K562 (cell line): ENCODE results near the gene MED31. TPM values are rescaled to one million over a fixed set of nuclear protein-coding genes. Genes with fewer than 3 reads are reported as not detected.
A peak's percentile ranks its signal among the peaks of the same experiment; 100 is the strongest.

Experiments used
- ATAC-seq: fragments of 200-7000 bp; cut with Tn5 transposase; 3 replicates; pipeline ENCODE4 v1.9.1; 2020; ENCODE audit warnings: moderate library complexity
- BruUV-seq: library from RNA; stranded (reverse); fragments of 400-500 nt; replicated peaks from 2 replicates; lab custom pipeline; 2021; lab: Mats Ljungman, UMichigan
- CTCF ChIA-PET: fragments of 300-600 bp; formaldehyde crosslinking; extraction: SDS; loops from one replicate; lab custom pipeline; 2021; ENCODE audit warnings: low intra/inter-chr PET ratio; lab: Yijun Ruan, JAX
- POLR2A ChIA-PET: fragments of 300-600, 350-650 bp; sonication (Branson Sonifier 250); formaldehyde crosslinking; extraction: SDS; loops from one replicate; lab custom pipeline; 2021; ENCODE audit warnings: antibody characterized with exemption, inconsistent platforms; lab: Yijun Ruan, JAX
- DNase-seq, 4 experiments: peaks; one replicate each; pipeline versions ENCODE4 v3.0.0 to v3.0.0-alpha.2; 2011 to 2018; ENCODE audit warnings: low spot score in 3 of 4, mixed read lengths in 3 of 4; ENCODE audit errors: extremely low read depth in 1 of 4
- FAIRE-seq: peaks from 2 replicates; lab custom pipeline; 2011; peaks lifted over from hg19 to GRCh38; lab: Jason Lieb, UNC
- H2AFZ ChIP-seq: 2 replicates; pipeline ENCODE4 v1.6.0; 2011; ENCODE audit warnings: low read depth, low read length, control low read depth, inconsistent platforms
- H3K27ac ChIP-seq: fragments of 200-600 bp; 3 replicates; pipeline ENCODE4 v1.8.0; 2011; ENCODE audit warnings: low read depth, mild to moderate bottlenecking, control low read depth, inconsistent platforms, low read length, moderate library complexity, mixed read lengths; ENCODE audit errors: extremely low read depth
- H3K27me3 ChIP-seq, 2 experiments: fragments of 300-600 bp in 1 of 2; 2 replicates in 1 of 2; 3 replicates in 1 of 2; pipeline versions ENCODE4 v1.6.0 to v1.8.0; 2011; ENCODE audit warnings: inconsistent platforms in 2 of 2, low read length in 2 of 2, mild to moderate bottlenecking in 1 of 2, mixed read lengths in 1 of 2, moderate library complexity in 1 of 2; ENCODE audit not compliant: control insufficient read depth in 2 of 2, insufficient read depth in 2 of 2
- H3K36me3 ChIP-seq: fragments of 300-600 bp; 3 replicates; pipeline ENCODE4 v1.8.0; 2011; ENCODE audit warnings: mild to moderate bottlenecking, low read length, inconsistent platforms; ENCODE audit not compliant: control insufficient read depth, insufficient read depth
- H3K4me1 ChIP-seq, 2 experiments: fragments of 200-600 bp in 1 of 2; replicated peaks in 1 of 2; 2 replicates in 1 of 2; 3 replicates in 1 of 2; pipeline versions ENCODE4 v1.5.1 to v1.8.0; 2011; ENCODE audit warnings: inconsistent platforms in 2 of 2, low read length in 2 of 2, mild to moderate bottlenecking in 1 of 2, mixed read lengths in 1 of 2, moderate library complexity in 1 of 2; ENCODE audit not compliant: control insufficient read depth in 2 of 2, insufficient read depth in 2 of 2
- H3K4me2 ChIP-seq: 2 replicates; pipeline ENCODE4 v1.6.1; 2011; ENCODE audit warnings: low read length, control low read depth, inconsistent platforms, mixed read lengths; ENCODE audit not compliant: insufficient read depth
- H3K4me3 ChIP-seq: fragments of 200-600 bp; sonication (generic), shearing (Covaris generic); 2 replicates; pipeline ENCODE4 v1.5.1; 2016; ENCODE audit warnings: control low read depth, inconsistent platforms
- H3K79me2 ChIP-seq: fragments of 200-600 bp; 3 replicates; pipeline ENCODE4 v1.8.0; 2011; ENCODE audit warnings: low read length, inconsistent platforms; ENCODE audit not compliant: control insufficient read depth, insufficient read depth
- H3K9ac ChIP-seq, 2 experiments: 2 replicates each; pipeline versions ENCODE4 v1.6.0 to v1.6.1; 2011; ENCODE audit warnings: low read depth in 2 of 2, low read length in 2 of 2, control low read depth in 1 of 2, inconsistent platforms in 1 of 2, mild to moderate bottlenecking in 1 of 2, mixed read lengths in 1 of 2; ENCODE audit not compliant: insufficient read depth in 1 of 2
- H3K9me1 ChIP-seq: one replicate; pipeline ENCODE4 v1.6.0; 2011; ENCODE audit warnings: inconsistent platforms, mild to moderate bottlenecking, low read length, moderate library complexity; ENCODE audit not compliant: control insufficient read depth, insufficient read depth
- H3K9me3 ChIP-seq: replicated peaks from 2 replicates; pipeline ENCODE4 v1.5.1; 2011; ENCODE audit warnings: low read depth, low read length, inconsistent platforms; ENCODE audit not compliant: control insufficient read depth, insufficient read depth
- H4K20me1 ChIP-seq: replicated peaks from 2 replicates; pipeline ENCODE4 v1.6.1; 2011; ENCODE audit warnings: low read length, inconsistent platforms, mixed read lengths; ENCODE audit not compliant: control insufficient read depth, insufficient read depth
- ASH1L ChIP-seq: fragments of 450-650 bp; IDR thresholded peaks from 2 replicates; pipeline ENCODE4 v1.6.1; 2018; ENCODE audit warnings: borderline replicate concordance, mild to moderate bottlenecking, low read depth; ENCODE audit not compliant: partially characterized antibody
- CHD2 ChIP-seq: IDR thresholded peaks from 2 replicates; pipeline ENCODE4 v1.6.1; 2011; ENCODE audit warnings: low read depth, low read length
- CREB1 ChIP-seq, 2 experiments: sonication (generic) in 1 of 2; formaldehyde crosslinking in 1 of 2; IDR thresholded peaks; 2 replicates each; pipeline versions ENCODE4 v1.6.1 to v1.8.0; 2012 to 2022; ENCODE audit warnings: inconsistent platforms in 1 of 2, mild to moderate bottlenecking in 1 of 2, missing genetic modification reagents in 1 of 2, moderate library complexity in 1 of 2
- HNRNPH1 ChIP-seq: fragments of 200-400 bp; formaldehyde crosslinking; optimal IDR thresholded peaks from 2 replicates; pipeline ENCODE3; 2017; ENCODE audit warnings: low read depth, mild to moderate bottlenecking, low read length, moderate library complexity
- HOXB6 ChIP-seq: fragments of 250-450 bp; sonication (Bioruptor Pico); IDR thresholded peaks from 2 replicates; pipeline ENCODE4 v1.5.1; 2022; ENCODE audit warnings: mild to moderate bottlenecking, borderline replicate concordance
- KDM4B ChIP-seq, 2 experiments: fragments of 450-650 bp in 1 of 2; sonication (generic) in 1 of 2; IDR thresholded peaks; 2 replicates each; pipeline ENCODE4 v1.6.1; 2016 to 2017; ENCODE audit warnings: borderline replicate concordance in 2 of 2, antibody characterized with exemption in 1 of 2, low read depth in 1 of 2, mild to moderate bottlenecking in 1 of 2
- YBX1 ChIP-seq: fragments of 450-650 bp; IDR thresholded peaks from 2 replicates; pipeline ENCODE4 v1.7.1; 2016; ENCODE audit warnings: mild to moderate bottlenecking
- ZNF583 ChIP-seq: fragments of 250-450 bp; sonication (Bioruptor Pico); IDR thresholded peaks from 2 replicates; pipeline ENCODE4 v1.4.0; 2020
- WGBS: fragments of 100-300 bp; shearing (Covaris generic); methylation state at CpG from one replicate; pipeline ENCODE4 v1.1.6; 2016; ENCODE audit warnings: low coverage, mixed read lengths; ENCODE audit not compliant: insufficient coverage; ENCODE audit errors: missing lambda C conversion rate; 5-methylcytosine and 5-hydroxymethylcytosine counted together
- in situ Hi-C: fragments of 300-500 bp; cut with MboI; formaldehyde crosslinking; loops from 4 replicates; pipeline ENCODE4 v1.15.0; 2018; ENCODE audit warnings: inconsistent platforms, mixed read lengths
- intact Hi-C: fragments of 100-400 bp; cut with micrococcal nuclease; formaldehyde crosslinking; loops from 2 replicates; pipeline ENCODE4 v1.14.2; 2022
- polyA plus RNA-seq, 8 experiments: library from polyadenylated mRNA; depleted of rRNA in 4 of 8; stranded (reverse) in 5 of 8; unstranded in 3 of 8; fragments of >200 nt; fragmentation: Nextera tagmentation in 2 of 8; fragmentation: Illumina TruSeq in 1 of 8; extraction: Ambion mirVana in 2 of 8; extraction: Trizol in 1 of 8; gene quantifications; 2 replicates each; pipeline versions ENCODE4 v1.2.1 to v1.2.3, GENCODE V29; 2011 to 2014; ENCODE audit warnings: inconsistent platforms in 1 of 8, missing spikeins in 1 of 8
- total RNA-seq, 7 experiments: library from RNA; depleted of rRNA in 6 of 7; stranded (reverse); fragments of >200 nt in 6 of 7; fragmentation: Illumina TruSeq in 2 of 7; extraction: Trizol in 2 of 7; gene quantifications; 2 replicates each; pipeline versions ENCODE4 v1.2.1 to v1.2.3, GENCODE V29; 2011 to 2021; ENCODE audit warnings: low replicate concordance in 1 of 7
- TF ChIP-seq, protein P1 (sequence below), 3 experiments: IDR thresholded peaks in 2 of 3; conservative IDR thresholded peaks in 1 of 3; 2 replicates each; pipeline ENCODE4 v1.5.1; 2011 to 2012; ENCODE audit warnings: low read length in 3 of 3, mild to moderate bottlenecking in 3 of 3, control low read depth in 2 of 3, improper control_type of control experiment in 1 of 3, inconsistent platforms in 1 of 3, low read depth in 1 of 3, mixed read lengths in 1 of 3, moderate library complexity in 1 of 3; ENCODE audit not compliant: insufficient read depth in 2 of 3
- TF ChIP-seq, protein P2 (sequence below), 2 experiments: IDR thresholded peaks in 1 of 2; conservative IDR thresholded peaks in 1 of 2; 2 replicates each; pipeline ENCODE4 v1.6.1; 2016; ENCODE audit warnings: low read depth in 2 of 2, mild to moderate bottlenecking in 1 of 2, missing compliant biosample characterization in 1 of 2, missing genetic modification characterization in 1 of 2, moderate library complexity in 1 of 2
- TF ChIP-seq, protein P3 (sequence below): fragments of 250-450 bp; sonication (Bioruptor Pico); IDR thresholded peaks from 2 replicates; pipeline ENCODE4 v1.8.0; 2021; ENCODE audit warnings: borderline replicate concordance, mild to moderate bottlenecking, moderate library complexity; ENCODE audit not compliant: poor library complexity, severe bottlenecking
- TF ChIP-seq, protein P4 (sequence below): fragments of 450-650 bp; IDR thresholded peaks from 2 replicates; pipeline ENCODE4 v1.6.1; 2016

MED31 gene
- total and polyA plus RNA-seq, 9 of the 15 experiments (the other 6 are each of a cell fraction or from before 2014, with no cell fraction given) = 6.4 to 39.9 (median 14.6) TPM

DNA sequence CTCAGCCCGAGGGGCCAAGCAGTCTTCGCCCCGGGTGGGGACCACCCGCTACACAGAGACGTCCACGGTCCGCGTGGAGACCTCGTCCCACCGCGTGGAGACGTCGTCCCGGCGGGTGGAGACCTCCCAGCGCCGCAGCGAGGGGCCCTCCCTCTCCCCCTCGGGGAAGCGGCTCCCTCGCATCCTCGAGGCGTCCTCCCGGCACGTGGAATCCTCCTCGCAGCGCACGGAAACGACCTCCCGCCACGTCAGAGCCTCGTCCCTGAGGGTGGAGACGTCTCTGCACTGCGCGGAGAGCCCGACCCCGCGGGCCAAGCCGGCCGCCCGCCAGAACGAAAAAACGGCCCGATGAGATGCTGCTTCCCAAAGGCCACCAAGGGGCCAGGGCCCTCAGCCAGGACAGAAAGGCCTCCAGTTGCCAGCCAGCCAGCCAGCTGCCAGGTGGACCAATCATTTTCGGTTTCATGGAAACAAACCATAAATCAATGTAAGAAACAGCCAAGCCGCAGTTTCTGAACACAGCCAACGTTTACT lies 581 bp upstream of the MED31 start:
- H3K4me3 ChIP-seq = peak overlapping the region; percentile 61
- no TSS peak for BruUV-seq
- peaks cover 0 to 7% of the 10 kb centered on the region in 2 experiments; a peak in 2 of 5 replicates for H3K27me3 ChIP-seq
- peak overlapping the region; percentile 92 for H3K4me2 ChIP-seq
- H3K36me3 ChIP-seq = peaks cover 29% of the 10 kb centered on the region
- H3K79me2 ChIP-seq = peaks cover 39% of the 10 kb centered on the region
- H2AFZ ChIP-seq = peak overlapping the region; percentile 94
- H3K9me1 ChIP-seq = peaks cover 3% of the 10 kb centered on the region
- 52% methylated on average over 27 of the region's 47 CpGs for WGBS
- peaks cover 14 to 16% of the 10 kb centered on the region in 2 experiments; a peak in 4 of 5 replicates for H3K4me1 ChIP-seq
- peak overlapping the region; percentile 71; the same call in 2 of the 3 replicates for H3K27ac ChIP-seq
- H4K20me1 ChIP-seq = no peaks in the 10 kb centered on the region; the same call in 1 of the 2 replicates
- H3K9me3 ChIP-seq = no peaks in the 10 kb centered on the region
- ATAC-seq (no peak; the same call in 2 of the 3 replicates), DNase-seq (peak in 1 of 4 experiments; percentile 8), FAIRE-seq (no peak)
- CTCF ChIA-PET = no interaction called here
- in situ Hi-C loops (no loop called here), intact Hi-C loops (no loop called here)
- POLR2A ChIA-PET = interaction anchor here (1.2 kb wide), 1 partner anchor 11 kb away, joined by 13 read pairs; the partner anchor contains the start of genes KIAA0753 and TXNDC17
- H3K9ac ChIP-seq = peak overlapping the region; percentile 60 to 85; a peak in 3 of 4 replicates
- TF ChIP-seq, protein P1, sequence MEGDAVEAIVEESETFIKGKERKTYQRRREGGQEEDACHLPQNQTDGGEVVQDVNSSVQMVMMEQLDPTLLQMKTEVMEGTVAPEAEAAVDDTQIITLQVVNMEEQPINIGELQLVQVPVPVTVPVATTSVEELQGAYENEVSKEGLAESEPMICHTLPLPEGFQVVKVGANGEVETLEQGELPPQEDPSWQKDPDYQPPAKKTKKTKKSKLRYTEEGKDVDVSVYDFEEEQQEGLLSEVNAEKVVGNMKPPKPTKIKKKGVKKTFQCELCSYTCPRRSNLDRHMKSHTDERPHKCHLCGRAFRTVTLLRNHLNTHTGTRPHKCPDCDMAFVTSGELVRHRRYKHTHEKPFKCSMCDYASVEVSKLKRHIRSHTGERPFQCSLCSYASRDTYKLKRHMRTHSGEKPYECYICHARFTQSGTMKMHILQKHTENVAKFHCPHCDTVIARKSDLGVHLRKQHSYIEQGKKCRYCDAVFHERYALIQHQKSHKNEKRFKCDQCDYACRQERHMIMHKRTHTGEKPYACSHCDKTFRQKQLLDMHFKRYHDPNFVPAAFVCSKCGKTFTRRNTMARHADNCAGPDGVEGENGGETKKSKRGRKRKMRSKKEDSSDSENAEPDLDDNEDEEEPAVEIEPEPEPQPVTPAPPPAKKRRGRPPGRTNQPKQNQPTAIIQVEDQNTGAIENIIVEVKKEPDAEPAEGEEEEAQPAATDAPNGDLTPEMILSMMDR (IDR thresholded peaks at IDR 0.05 in 2 of 3, conservative IDR thresholded peaks at IDR 0.05 in 1 of 3; ENCODE audit: insufficient read depth in 2 of 3, low read depth in 1 of 3, low read length in 3 of 3) = no peak
- TF ChIP-seq ZNF583 (CRISPR knock-in tag) = no peak
- TF ChIP-seq KDM4B (IDR thresholded peaks at IDR 0.05; ENCODE audit: borderline replicate concordance in 2 of 2, low read depth in 1 of 2) = no peak
- no peak for TF ChIP-seq HOXB6 (CRISPR knock-in tag)
- no peak for TF ChIP-seq ASH1L
- TF ChIP-seq CHD2 = no peak
- TF ChIP-seq, protein P2, sequence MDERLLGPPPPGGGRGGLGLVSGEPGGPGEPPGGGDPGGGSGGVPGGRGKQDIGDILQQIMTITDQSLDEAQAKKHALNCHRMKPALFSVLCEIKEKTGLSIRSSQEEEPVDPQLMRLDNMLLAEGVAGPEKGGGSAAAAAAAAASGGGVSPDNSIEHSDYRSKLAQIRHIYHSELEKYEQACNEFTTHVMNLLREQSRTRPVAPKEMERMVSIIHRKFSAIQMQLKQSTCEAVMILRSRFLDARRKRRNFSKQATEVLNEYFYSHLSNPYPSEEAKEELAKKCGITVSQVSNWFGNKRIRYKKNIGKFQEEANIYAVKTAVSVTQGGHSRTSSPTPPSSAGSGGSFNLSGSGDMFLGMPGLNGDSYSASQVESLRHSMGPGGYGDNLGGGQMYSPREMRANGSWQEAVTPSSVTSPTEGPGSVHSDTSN (CRISPR knock-in tag; IDR thresholded peaks at IDR 0.05; ENCODE audit: low read depth) = no peak
- TF ChIP-seq, protein P2 (tag; conservative IDR thresholded peaks at IDR 0.05; ENCODE audit: low read depth) = peak; percentile 41; the same call in 1 of the 2 replicates
- no peak for TF ChIP-seq CREB1 (IDR thresholded peaks at IDR 0.05)
- TF ChIP-seq CREB1 (CRISPR knock-in tag; IDR thresholded peaks at IDR 0.05) = no peak
- TF ChIP-seq, protein P3, sequence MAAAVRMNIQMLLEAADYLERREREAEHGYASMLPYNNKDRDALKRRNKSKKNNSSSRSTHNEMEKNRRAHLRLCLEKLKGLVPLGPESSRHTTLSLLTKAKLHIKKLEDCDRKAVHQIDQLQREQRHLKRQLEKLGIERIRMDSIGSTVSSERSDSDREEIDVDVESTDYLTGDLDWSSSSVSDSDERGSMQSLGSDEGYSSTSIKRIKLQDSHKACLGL (CRISPR knock-in tag) = no peak
- TF ChIP-seq YBX1 = no peak
- no peak for TF ChIP-seq HNRNPH1
- TF ChIP-seq, protein P4, sequence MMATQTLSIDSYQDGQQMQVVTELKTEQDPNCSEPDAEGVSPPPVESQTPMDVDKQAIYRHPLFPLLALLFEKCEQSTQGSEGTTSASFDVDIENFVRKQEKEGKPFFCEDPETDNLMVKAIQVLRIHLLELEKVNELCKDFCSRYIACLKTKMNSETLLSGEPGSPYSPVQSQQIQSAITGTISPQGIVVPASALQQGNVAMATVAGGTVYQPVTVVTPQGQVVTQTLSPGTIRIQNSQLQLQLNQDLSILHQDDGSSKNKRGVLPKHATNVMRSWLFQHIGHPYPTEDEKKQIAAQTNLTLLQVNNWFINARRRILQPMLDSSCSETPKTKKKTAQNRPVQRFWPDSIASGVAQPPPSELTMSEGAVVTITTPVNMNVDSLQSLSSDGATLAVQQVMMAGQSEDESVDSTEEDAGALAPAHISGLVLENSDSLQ = peak; percentile 71
